NCI-H460 (cell line): ENCODE measurements around the gene TUBB. TPM values are rescaled to one million over a fixed set of nuclear protein-coding genes. Genes with fewer than 3 reads are reported as not detected.

ENCODE experiments used
- DNase-seq: peaks from one replicate; pipeline ENCODE4 v3.0.0-alpha.2; 2016; ENCODE audit warnings: low read depth; ENCODE audit errors: extremely low read depth
- polyA plus RNA-seq: library from polyadenylated mRNA; depleted of rRNA; stranded (reverse); fragments of >200 nt; gene quantifications from 2 replicates; pipeline ENCODE4 v1.2.3, GENCODE V29; 2014; cell fraction: nucleus; rRNA removed
- total RNA-seq: library from RNA; depleted of rRNA; stranded (reverse); fragments of >200 nt; shearing (Covaris generic); gene quantifications from 2 replicates; pipeline ENCODE4 v1.2.3, GENCODE V29; 2014; rRNA removed

TUBB gene
- 287 and 303 TPM in 2 replicates for total RNA-seq
- polyA plus RNA-seq: 377 and 404 TPM in 2 replicates

- peak; percentile 95 for DNase-seq
These were observed at the start of gene TUBB for GRCh38 chr6:30719791-30720737. TUBB (plus strand) TSS chr6:30720352; CDS start chr6:30720507, 155 bp downstream.

GRCh38 chr6:30670760-30671527 is 49.2 kb upstream of the TUBB start:
- DNase-seq: no peak

- DNase-seq: peak; percentile 94
These were observed 47.5 kb upstream of the TUBB start, which contains the start of gene DHX16 for GRCh38 chr6:30672445-30673253. DHX16 (minus strand) TSS chr6:30673006; CDS start chr6:30672841, 165 bp downstream.

GRCh38 chr6:30676660-30677285 is 43.4 kb upstream of the TUBB start:
- no peak for DNase-seq

DNA sequence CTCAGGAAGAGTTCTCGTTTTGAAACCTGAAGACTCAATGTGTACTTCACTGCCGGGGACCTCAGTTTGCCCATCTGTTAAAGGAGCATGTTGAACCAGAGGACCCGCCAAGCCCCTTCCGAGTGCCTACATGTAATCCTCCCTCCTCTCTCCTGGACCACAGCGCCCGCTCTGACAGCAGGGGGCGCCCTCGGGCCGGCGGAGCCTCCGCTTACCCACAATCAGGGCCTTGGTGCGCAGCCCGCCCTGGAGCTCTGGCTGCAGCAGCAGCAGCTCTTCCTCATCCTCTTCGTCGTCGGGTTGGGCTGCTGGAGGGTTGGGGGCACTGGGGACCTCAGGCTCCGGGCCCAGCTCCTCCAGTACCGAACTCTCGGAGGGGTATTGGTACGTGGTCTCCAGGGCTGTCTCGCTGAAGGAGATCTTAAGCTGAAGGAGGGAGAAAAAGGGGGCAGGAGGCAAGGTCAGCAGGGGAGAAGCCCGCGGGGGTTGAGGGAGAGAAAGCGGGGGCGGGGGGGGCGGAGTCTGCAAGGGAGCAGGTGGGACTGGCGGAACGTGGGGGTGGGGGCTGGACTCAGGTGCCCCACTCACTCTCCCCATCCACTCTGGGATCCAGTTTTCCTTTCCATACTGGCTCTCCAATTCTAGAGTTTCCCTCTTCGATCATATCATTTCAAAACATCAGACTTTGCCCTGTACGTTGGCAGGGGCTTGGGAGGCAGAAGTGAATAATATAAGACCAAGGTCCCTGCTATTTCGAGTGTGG is 41.0 kb upstream of the TUBB start:
- DNase-seq: peak; percentile 65

- no peak for DNase-seq
These were observed 40.2 kb upstream of the TUBB start for GRCh38 chr6:30679765-30680535.

GRCh38 chr6:30681766-30682142 is 38.4 kb upstream of the TUBB start:
- DNase-seq: no peak

GRCh38 chr6:30682143-30683117 is 37.7 kb upstream of the TUBB start:
- DNase-seq: no peak

DNA sequence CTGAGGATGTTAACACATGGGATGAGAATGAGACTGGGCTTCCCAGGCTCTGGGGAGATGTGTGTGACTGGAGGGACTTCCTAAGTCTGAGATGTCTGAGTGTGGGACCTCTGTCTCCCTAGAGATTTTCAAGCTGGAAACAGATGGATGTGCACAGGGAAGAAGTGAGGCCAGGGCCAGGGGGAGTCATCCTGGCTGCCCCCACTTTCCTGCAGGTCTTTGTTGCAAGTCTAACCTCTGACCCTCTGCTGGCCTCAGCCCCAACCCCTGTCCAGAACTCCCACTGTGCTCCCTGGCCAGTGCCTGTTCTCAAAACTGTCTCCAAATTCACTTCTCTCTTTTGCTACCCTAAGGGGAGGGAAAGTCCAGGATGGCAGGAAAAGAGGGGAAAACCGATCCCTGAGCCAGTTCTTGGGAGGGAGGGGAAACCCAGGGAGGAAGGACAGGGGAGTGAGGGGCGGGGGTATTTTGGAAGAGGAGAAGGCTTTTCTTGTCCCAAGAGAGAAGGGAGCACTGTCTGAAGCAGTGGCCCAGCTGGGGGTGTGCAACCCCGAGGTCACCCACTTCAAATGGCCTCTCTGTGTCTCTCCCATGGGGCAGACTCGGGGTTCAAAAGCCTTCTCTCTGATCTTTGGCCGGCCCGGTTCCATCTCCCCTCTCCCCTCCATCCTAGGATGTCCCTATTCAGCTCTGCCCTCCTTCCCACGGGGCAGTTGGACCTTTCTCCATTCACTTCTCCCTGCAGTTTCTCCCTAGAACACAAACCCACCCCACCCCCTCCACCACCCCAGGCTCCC is 36.8 kb upstream of the TUBB start:
- DNase-seq: no peak

GRCh38 chr6:30683980-30684338 is 36.2 kb upstream of the TUBB start:
- DNase-seq: no peak

DNA sequence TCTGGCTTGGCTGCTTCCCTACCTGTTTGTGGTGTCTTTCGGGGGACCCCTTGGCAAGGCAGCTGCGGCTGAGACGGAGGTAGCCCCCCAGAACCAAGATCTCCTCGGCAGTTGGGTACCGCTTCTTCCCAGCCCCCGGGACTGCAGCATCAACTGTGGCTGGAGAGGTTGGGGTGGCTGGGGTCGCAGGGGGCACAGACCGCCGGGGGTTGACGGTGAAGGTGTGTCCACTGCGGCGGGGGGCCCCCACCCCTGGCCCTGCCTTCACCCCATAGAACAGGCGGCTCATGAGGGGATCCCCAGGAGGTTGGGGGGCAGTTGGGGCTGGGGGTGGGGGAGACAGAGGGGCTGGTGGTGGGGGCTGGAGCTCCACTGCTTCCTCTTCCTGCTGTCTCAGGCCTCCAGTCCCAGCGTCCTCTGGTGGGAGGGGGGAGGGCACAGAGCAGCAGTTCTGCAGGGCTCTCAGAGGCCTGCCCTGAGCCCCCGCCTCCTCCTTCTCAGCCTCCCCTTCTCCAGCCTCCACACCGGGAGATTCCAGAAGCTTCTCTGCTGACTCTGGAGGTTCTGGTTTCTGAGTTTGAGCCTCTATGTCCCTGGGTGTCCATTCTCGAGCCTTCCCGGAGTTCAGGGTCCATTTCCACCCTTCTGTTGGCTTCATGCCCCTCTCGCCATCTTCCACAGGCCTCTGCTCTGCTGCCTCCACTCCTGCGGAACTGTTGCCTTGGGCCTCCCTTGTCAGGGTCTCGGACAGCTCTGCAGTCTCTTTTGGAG is 35.6 kb upstream of the TUBB start:
- no peak for DNase-seq

DNA sequence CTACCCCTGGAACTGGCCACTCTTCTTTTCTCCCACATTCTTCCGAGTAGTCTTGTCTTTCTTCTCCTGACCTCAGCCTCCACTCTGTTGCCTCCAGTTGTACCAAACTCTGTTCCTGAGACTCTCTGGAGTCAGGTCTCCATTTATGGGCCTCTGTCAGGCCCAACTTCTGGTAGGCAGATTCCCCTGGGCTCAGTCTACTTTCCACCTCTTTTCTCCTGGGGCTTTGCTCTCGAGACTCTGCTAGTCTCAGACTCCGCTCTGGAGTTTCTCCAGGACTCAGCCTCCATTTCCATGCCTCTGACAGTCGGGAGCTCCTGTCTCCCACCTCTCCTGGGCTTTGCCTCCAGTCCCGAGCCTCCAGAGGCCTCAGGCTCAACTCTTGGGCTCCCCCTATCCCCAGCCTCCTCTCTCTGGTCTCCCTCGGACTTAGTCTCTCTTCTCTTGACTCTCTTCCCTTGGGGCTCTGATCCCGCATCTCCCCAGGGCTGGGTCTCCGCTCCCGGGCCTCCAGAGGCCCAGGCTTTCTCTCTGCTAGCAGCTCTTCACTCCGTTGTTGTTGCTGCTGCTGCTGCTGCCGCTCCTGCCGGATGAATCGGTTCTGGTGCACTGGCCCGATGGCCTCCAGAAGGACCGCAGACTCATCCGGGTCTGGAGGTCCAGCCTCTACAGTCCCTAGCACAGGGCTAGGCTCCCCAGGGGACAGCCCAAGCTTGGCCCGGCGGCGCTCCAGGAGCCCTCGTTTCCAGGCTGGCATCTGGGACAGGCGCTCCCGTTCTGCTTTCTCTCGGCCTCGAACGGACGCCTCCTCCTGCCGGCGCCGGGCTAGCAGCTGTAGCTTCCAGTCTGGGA is 34.8 kb upstream of the TUBB start:
- peak; percentile 40 for DNase-seq

- DNase-seq: no peak
These were observed 33.9 kb upstream of the TUBB start, which contains the start of gene PPP1R18 for GRCh38 chr6:30686009-30686907. PPP1R18 (minus strand) TSS chr6:30686645; CDS start chr6:30686018, 627 bp downstream.
